ENCODE measurements around the gene CSTF1.

GRCh38 chr20:56362833-56363413, 29.5 kb upstream of the CSTF1 start:
- TF ChIP-seq RAD21 (IDR thresholded peaks at IDR 0.05; ENCODE audit: low read depth) (no peak), CTCF (IDR thresholded peaks at IDR 0.05 in 2 of 3, conservative IDR thresholded peaks at IDR 0.05 in 1 of 3; ENCODE audit: borderline replicate concordance in 1 of 3, insufficient read depth in 1 of 3, low read depth in 2 of 3, low read length in 2 of 3) (no peak), POLR2A (IDR thresholded peaks at IDR 0.05; ENCODE audit: borderline replicate concordance, extremely low read depth, insufficient read depth, insufficient read length) (no peak), MAX (IDR thresholded peaks at IDR 0.05) (no peak), CBX3 (IDR thresholded peaks at IDR 0.05; ENCODE audit: low read depth) (no peak)
